PC-3 (cell line): Measurements from ENCODE around the gene FAM83F. TPM values are rescaled to one million over a fixed set of nuclear protein-coding genes. Genes with fewer than 3 reads are reported as not detected.

Source experiments
- ATAC-seq: fragments of 200-7000 bp; cut with Tn5 transposase; 2 replicates; pipeline ENCODE4 v1.9.1; 2020; ENCODE audit warnings: mild to moderate bottlenecking, moderate library complexity
- BruUV-seq: library from RNA; stranded (reverse); fragments of 400-500 nt; replicated peaks from 2 replicates; lab custom pipeline; 2021; lab: Mats Ljungman, UMichigan
- CTCF ChIA-PET: fragments of 300-600 bp; sonication (Branson Sonifier 250); formaldehyde crosslinking; loops from one replicate; lab custom pipeline; 2022; ENCODE audit warnings: antibody characterized with exemption; lab: Charles Lee
- POLR2A ChIA-PET: fragments of 300-600 bp; sonication (Branson Sonifier 250); formaldehyde crosslinking; loops from one replicate; lab custom pipeline; 2022; ENCODE audit warnings: antibody characterized with exemption; ENCODE audit not compliant: unreplicated experiment; lab: Charles Lee
- DNase-seq: peaks from one replicate; pipeline ENCODE4 v3.0.0-alpha.2; 2015
- H2AFZ ChIP-seq: fragments of 300-600 bp; sonication (generic); 2 replicates; pipeline ENCODE4 v1.6.0; 2016; ENCODE audit warnings: antibody characterized with exemption, low read length
- H3F3A ChIP-seq: fragments of 300-600 bp; sonication (generic); one replicate; pipeline ENCODE4 v1.6.0; 2017; ENCODE audit warnings: antibody characterized with exemption, low read length, control low read depth, mild to moderate bottlenecking; ENCODE audit not compliant: unreplicated experiment
- H3K27ac ChIP-seq: fragments of 300-600 bp; sonication (generic); 2 replicates; pipeline ENCODE4 v1.5.1; 2016; ENCODE audit warnings: mild to moderate bottlenecking, low read length
- H3K27me3 ChIP-seq: fragments of 300-600 bp; sonication (generic); 2 replicates; pipeline ENCODE4 v1.6.1; 2016; ENCODE audit warnings: low read length, mixed read lengths
- H3K36me3 ChIP-seq: fragments of 300-600 bp; sonication (generic); 2 replicates; pipeline ENCODE4 v1.6.1; 2016; ENCODE audit warnings: low read depth, mixed run types, low read length, mixed read lengths
- H3K4me1 ChIP-seq: fragments of 300-600 bp; sonication (generic); 2 replicates; pipeline ENCODE4 v1.5.1; 2016; ENCODE audit warnings: low read length; ENCODE audit not compliant: insufficient read depth
- H3K4me2 ChIP-seq: fragments of 300-600 bp; sonication (generic); 2 replicates; pipeline ENCODE4 v1.6.0; 2016; ENCODE audit warnings: low read length
- H3K4me3 ChIP-seq: fragments of 300-600 bp; sonication (generic); 2 replicates; pipeline ENCODE4 v1.5.1; 2016; ENCODE audit warnings: mild to moderate bottlenecking, low read length, mixed read lengths
- H3K79me2 ChIP-seq: fragments of 300-600 bp; sonication (generic); 2 replicates; pipeline ENCODE4 v1.6.1; 2017; ENCODE audit warnings: low read length, mixed read lengths
- H3K9ac ChIP-seq: fragments of 300-600 bp; sonication (generic); 2 replicates; pipeline ENCODE4 v1.6.0; 2016; ENCODE audit warnings: mild to moderate bottlenecking, low read length
- H3K9me2 ChIP-seq: fragments of 300-600 bp; sonication (generic); replicated peaks from 2 replicates; pipeline ENCODE4 v1.6.1; 2016; ENCODE audit warnings: mixed run types, low read length, mixed read lengths
- H3K9me3 ChIP-seq: fragments of 300-600 bp; sonication (generic); 2 replicates; pipeline ENCODE4 v1.6.1; 2016; ENCODE audit warnings: low read length, mixed read lengths
- H4K20me1 ChIP-seq: fragments of 300-600 bp; sonication (generic); 2 replicates; pipeline ENCODE4 v1.6.1; 2016; ENCODE audit warnings: low read length, mixed read lengths
- CTCF ChIP-seq: fragments of 300-600 bp; sonication (generic); conservative IDR thresholded peaks from 2 replicates; pipeline ENCODE4 v1.5.1; 2017; ENCODE audit warnings: antibody characterized with exemption, low read depth, mild to moderate bottlenecking, low read length
- EZH2 ChIP-seq: fragments of 300-600 bp; sonication (generic); IDR thresholded peaks from one replicate; pipeline ENCODE4 v1.6.1; 2017; ENCODE audit warnings: antibody characterized with exemption, mild to moderate bottlenecking, low read length; ENCODE audit not compliant: unreplicated experiment
- EZH2phosphoT487 ChIP-seq: fragments of 300-600 bp; sonication (generic); IDR thresholded peaks from 2 replicates; pipeline ENCODE4 v1.6.1; 2018; ENCODE audit warnings: mild to moderate bottlenecking, antibody characterized with exemption, low read length, borderline replicate concordance
- intact Hi-C: fragments of 100-400 bp; cut with micrococcal nuclease; formaldehyde crosslinking; loops from 2 replicates; pipeline ENCODE4 v1.9.0; 2023
- total RNA-seq: library from RNA; depleted of rRNA; stranded (reverse); fragments of >200 nt; gene quantifications from 2 replicates; pipeline ENCODE4 v1.2.3, GENCODE V29; 2014

FAM83F gene
- total RNA-seq, 1 experiment from 2014 or later: 5.5 TPM

- Histone ChIP-seq H2AFZ (no peak overlapping the region), H3K79me2 (no peaks in the 10 kb centered on the region), H3F3A (no peaks in the 10 kb centered on the region), H3K9me3 (no peaks in the 10 kb centered on the region), H3K27ac (no peak overlapping the region), H3K27me3 (peaks cover 39% of the 10 kb centered on the region), H3K36me3 (no peaks in the 10 kb centered on the region), H4K20me1 (no peaks in the 10 kb centered on the region), H3K4me3 (no peak overlapping the region), H3K9me2 (no peaks in the 10 kb centered on the region), H3K4me2 (no peak overlapping the region), H3K4me1 (no peaks in the 10 kb centered on the region), H3K9ac (no peak overlapping the region)
- ChIA-PET CTCF (no interaction called here), POLR2A (no interaction called here)
- ATAC-seq (no peak), DNase-seq (no peak)
- intact Hi-C loops: no loop called here
- BruUV-seq: no TSS peak
- TF ChIP-seq EZH2phosphoT487: no peak
- TF ChIP-seq CTCF: no peak
- TF ChIP-seq EZH2: no peak
Measured at GRCh38 chr22:39980596-39980995, 14.2 kb upstream of the FAM83F start.

- no peak for DNase-seq
- H3K79me2 ChIP-seq: no peaks in the 10 kb centered on the region
- H3K9me3 ChIP-seq: no peaks in the 10 kb centered on the region
- ChIA-PET POLR2A (no interaction called here), CTCF (no interaction called here)
- no peak overlapping the region for H3K4me3 ChIP-seq
- H3K4me1 ChIP-seq: no peaks in the 10 kb centered on the region
- no TSS peak for BruUV-seq
- H3K27me3 ChIP-seq: peaks cover 14% of the 10 kb centered on the region
- no peak overlapping the region for H3K4me2 ChIP-seq
- no peak overlapping the region for H3K9ac ChIP-seq
- no peaks in the 10 kb centered on the region for H3F3A ChIP-seq
- H3K36me3 ChIP-seq: no peaks in the 10 kb centered on the region
- intact Hi-C loops: no loop called here
- H4K20me1 ChIP-seq: no peaks in the 10 kb centered on the region
- TF ChIP-seq EZH2: no peak
- no peak for ATAC-seq
- no peak overlapping the region for H3K27ac ChIP-seq
- H3K9me2 ChIP-seq: no peaks in the 10 kb centered on the region
- H2AFZ ChIP-seq: no peak overlapping the region
Measured at GRCh38 chr22:39983346-39983745, 11.4 kb upstream of the FAM83F start.

- POLR2A ChIA-PET: no interaction called here
- intact Hi-C loops: no loop called here
- DNase-seq (no peak), ATAC-seq (no peak)
- Histone ChIP-seq H3K36me3 (no peaks in the 10 kb centered on the region), H3K79me2 (no peaks in the 10 kb centered on the region), H4K20me1 (no peaks in the 10 kb centered on the region), H3K27me3 (peaks cover 12% of the 10 kb centered on the region), H3K4me1 (no peaks in the 10 kb centered on the region), H3K9ac (no peak overlapping the region), H3K4me2 (no peak overlapping the region), H3K27ac (no peak overlapping the region), H3K4me3 (no peak overlapping the region), H2AFZ (no peak overlapping the region), H3F3A (no peaks in the 10 kb centered on the region), H3K9me3 (no peaks in the 10 kb centered on the region), H3K9me2 (no peaks in the 10 kb centered on the region)
- TF ChIP-seq EZH2 (no peak), EZH2phosphoT487 (no peak), CTCF (no peak)
- no TSS peak for BruUV-seq
- CTCF ChIA-PET: no interaction called here
Measured at GRCh38 chr22:39984006-39984405, 10.7 kb upstream of the FAM83F start.
